Peyer's patch (tissue), 4 donors: ENCODE measurements around the gene RANGAP1.

Experiments used
- POLR2A ChIP-seq, 2 donors: fragments of 450-650 bp; IDR thresholded peaks; one replicate each; pipeline ENCODE4 v1.5.1; 2017; ENCODE audit warnings: antibody characterized with exemption in 2 of 2, mild to moderate bottlenecking in 2 of 2, moderate library complexity in 2 of 2
- TF ChIP-seq, protein P1 (sequence below), 6 experiments: fragments of 450-650 bp in 4 of 6; fragments of 200-600 bp in 2 of 6; sonication (generic) in 1 of 6; IDR thresholded peaks; one replicate each; pipeline ENCODE4 v1.5.1; 2017 to 2019; ENCODE audit warnings: antibody characterized with exemption in 6 of 6, mild to moderate bottlenecking in 3 of 6, moderate library complexity in 1 of 6

DNA sequence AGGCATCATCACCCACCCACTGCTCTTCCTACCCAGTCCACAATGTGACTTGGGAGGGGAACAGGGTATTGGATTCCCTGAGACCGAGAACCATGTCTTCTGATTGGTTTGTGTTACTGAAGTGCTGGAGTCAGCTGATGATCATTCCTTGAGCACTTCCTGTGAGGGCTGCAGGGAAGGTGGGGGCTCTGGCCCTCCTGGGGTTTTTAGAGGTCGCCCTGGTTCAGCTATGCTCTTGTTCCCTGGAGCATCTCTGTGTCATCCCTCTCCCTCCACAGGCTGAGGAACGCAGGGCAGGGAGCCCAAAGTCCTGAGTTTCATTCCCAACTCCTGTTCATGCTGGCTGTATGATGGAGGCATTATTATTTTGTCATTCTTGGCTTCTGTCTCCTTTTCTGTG is 22.1 kb upstream of the RANGAP1 start:
- no peak for TF ChIP-seq POLR2A (IDR thresholded peaks at IDR 0.05)
- TF ChIP-seq, protein P1, sequence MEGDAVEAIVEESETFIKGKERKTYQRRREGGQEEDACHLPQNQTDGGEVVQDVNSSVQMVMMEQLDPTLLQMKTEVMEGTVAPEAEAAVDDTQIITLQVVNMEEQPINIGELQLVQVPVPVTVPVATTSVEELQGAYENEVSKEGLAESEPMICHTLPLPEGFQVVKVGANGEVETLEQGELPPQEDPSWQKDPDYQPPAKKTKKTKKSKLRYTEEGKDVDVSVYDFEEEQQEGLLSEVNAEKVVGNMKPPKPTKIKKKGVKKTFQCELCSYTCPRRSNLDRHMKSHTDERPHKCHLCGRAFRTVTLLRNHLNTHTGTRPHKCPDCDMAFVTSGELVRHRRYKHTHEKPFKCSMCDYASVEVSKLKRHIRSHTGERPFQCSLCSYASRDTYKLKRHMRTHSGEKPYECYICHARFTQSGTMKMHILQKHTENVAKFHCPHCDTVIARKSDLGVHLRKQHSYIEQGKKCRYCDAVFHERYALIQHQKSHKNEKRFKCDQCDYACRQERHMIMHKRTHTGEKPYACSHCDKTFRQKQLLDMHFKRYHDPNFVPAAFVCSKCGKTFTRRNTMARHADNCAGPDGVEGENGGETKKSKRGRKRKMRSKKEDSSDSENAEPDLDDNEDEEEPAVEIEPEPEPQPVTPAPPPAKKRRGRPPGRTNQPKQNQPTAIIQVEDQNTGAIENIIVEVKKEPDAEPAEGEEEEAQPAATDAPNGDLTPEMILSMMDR (IDR thresholded peaks at IDR 0.05), result no peak
